ENCODE measurements around the gene SIX3.

GRCh38 chr2:44956843-44957242, 15.3 kb downstream of the SIX3 start:
- TF ChIP-seq, protein P1, sequence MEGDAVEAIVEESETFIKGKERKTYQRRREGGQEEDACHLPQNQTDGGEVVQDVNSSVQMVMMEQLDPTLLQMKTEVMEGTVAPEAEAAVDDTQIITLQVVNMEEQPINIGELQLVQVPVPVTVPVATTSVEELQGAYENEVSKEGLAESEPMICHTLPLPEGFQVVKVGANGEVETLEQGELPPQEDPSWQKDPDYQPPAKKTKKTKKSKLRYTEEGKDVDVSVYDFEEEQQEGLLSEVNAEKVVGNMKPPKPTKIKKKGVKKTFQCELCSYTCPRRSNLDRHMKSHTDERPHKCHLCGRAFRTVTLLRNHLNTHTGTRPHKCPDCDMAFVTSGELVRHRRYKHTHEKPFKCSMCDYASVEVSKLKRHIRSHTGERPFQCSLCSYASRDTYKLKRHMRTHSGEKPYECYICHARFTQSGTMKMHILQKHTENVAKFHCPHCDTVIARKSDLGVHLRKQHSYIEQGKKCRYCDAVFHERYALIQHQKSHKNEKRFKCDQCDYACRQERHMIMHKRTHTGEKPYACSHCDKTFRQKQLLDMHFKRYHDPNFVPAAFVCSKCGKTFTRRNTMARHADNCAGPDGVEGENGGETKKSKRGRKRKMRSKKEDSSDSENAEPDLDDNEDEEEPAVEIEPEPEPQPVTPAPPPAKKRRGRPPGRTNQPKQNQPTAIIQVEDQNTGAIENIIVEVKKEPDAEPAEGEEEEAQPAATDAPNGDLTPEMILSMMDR (conservative IDR thresholded peaks at IDR 0.05): no peak
- no peak for TF ChIP-seq EZH2 (IDR thresholded peaks at IDR 0.05; ENCODE audit: low read depth)

Data from PC-9 (cell line).